GM19438 (cell line): ENCODE measurements around the gene EFHD1.
"Not testable (repeated sequence)": the region's sequence is repeated elsewhere in the genome, so short reads cannot be mapped to it uniquely, and the experiment has no call there.

Source experiments
- ATAC-seq: cut with Tn5 transposase; IDR thresholded peaks from one replicate; pipeline ENCODE4 v1.9.1; 2021; ENCODE audit warnings: low read depth; ENCODE audit not compliant: unreplicated experiment

EFHD1 gene

GRCh38 chr2:232688201-232688600 is 54.8 kb downstream of the EFHD1 start:
- ATAC-seq: no peak

DNA sequence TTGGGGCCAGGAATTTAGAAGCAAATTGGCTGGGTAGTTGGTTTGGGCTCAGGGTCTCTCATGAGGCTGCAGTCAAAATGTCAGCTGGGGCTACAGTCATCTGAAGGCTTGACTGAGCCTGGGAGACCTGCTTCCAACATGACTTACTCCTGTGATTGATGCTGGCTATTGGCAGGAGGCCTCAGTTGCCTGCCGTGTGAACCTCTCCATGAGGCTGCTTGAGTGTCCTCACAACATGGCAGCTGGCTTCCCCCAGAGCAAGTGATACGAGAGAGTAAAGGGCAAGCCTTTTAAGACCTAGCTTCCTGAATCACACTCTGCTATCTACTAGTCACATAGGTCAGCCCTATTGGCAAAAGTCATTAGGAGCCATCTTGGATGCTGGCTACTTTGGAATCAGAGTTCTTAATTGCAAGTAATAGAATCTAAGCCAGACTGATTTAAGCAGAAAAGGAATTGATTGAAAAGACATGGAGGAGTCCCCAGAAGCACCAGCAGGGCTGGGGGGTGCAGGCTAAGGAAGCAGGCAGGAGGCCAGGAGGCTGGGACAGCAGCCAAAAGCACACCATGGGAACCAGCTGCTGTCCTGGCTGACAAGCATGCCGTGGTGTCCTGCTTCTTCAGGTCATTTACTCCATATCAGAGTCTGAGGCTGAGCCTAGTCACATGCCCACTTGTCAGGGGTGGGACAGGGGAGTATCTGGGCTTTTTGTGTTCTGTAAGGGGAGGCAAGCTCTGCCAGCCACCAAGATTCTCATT is 55.9 kb downstream of the EFHD1 start:
- no peak for ATAC-seq

- not testable (repeated sequence) for ATAC-seq
Measured at GRCh38 chr2:232691117-232691516, 57.7 kb downstream of the EFHD1 start.

GRCh38 chr2:232693344-232693743 is 59.9 kb downstream of the EFHD1 start:
- no peak for ATAC-seq

- ATAC-seq: no peak
Measured at GRCh38 chr2:232696609-232697058, 63.2 kb downstream of the EFHD1 start.

DNA sequence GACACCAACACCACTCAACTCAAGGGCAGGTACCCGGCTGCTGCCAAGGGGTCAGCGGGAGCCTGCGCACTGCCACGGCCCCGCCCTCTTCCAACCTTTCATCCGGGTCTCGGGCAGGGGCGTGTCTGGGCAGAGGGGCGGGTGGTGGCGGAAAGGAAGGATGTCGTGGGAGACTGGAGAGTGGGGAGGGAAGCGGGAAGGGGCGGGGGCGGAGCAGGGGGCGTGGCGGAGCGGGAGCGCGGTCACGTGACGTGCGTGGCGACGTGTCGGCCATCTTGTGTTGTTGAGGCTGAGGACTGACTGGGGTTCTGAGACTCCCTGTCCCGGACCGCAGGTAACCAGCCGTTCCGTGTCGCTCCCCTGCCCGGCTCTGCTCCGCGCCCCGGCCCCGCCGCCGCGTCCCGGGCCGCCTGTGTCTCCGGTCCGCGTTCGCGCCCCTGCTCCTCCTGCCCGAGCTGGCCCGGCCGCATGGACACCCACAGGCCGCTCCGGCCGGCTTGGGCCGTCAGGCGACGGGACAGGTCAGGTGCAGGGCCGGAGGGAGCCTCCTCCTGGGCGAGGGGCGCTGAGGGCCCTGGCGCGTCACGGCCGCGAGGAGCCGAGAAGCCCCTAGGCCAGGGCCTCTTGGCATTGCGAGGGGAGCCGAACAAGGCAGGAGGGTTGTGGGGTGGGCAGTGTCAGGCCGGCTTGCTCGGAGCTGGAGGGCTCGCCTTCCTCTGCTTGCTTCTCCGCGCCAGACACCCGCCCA is 63.8 kb downstream of the EFHD1 start, which contains the start of gene GIGYF2:
GIGYF2 (plus strand) TSS at position 273 of the 748 bp plus-strand sequence. CDS start 37,867 bp downstream, outside the sequence.
- ATAC-seq: peak; percentile 84

DNA sequence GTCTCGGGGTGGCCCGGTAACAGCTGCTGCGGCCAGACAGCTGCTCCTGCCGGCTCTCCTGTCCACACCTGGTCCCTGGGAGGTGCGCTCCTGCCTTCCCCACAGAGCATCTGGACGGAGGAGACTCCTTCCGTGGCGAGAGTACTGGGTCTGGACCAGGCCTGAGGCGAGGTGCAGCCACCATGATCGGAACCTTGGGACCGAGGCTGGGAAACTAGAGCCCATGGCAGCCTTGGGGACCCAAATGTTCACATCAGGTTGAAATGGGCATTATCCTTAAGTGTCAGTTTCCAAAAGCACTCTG is 64.4 kb downstream of the EFHD1 start:
- ATAC-seq: peak; percentile 31

DNA sequence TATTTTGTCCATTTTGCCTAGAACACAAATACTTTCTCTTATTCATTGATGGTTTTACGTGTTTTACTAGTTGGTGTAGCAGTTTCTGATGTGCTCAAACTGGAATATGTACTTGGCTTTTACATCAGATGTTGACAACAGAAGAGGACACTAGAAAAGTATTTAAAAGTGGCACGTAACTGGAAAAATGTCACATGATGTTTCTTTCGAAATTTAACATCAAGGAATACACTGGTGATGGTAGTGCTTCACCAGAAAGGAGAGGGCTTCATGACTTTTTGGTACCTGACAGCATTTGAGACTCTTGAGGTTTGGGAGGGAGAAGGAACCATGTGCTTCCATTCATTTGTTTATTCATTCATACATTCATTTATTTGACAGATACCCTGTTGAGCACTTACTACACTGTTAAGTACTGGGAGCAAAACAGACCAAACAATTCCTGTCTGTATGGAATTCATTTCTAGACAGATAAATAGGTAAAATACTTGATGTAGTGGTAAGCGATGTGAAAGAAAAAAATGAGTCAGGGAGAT is 65.2 kb downstream of the EFHD1 start:
- no peak for ATAC-seq

DNA sequence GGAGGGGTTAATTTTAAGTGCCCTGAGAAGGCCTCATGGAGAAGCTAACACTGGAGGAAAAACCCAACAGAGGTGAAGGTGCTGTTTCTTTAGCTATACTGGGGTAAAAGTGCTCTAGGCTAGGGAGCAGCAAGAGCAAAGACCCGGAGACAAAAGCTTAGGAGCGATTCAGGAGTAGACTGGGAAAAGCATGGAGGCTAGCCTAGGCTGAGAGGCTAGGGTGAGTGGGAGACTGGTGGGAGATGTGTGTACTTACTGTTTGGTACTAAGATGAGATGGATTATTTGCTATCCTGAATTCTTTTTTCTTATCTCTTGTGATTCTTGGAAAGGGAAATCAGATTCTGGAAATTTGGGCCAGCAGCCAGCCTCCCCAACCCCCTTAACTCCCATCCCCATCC is 65.7 kb downstream of the EFHD1 start:
- ATAC-seq: no peak

- ATAC-seq: no peak
Measured at GRCh38 chr2:232700154-232700553, 66.8 kb downstream of the EFHD1 start.

DNA sequence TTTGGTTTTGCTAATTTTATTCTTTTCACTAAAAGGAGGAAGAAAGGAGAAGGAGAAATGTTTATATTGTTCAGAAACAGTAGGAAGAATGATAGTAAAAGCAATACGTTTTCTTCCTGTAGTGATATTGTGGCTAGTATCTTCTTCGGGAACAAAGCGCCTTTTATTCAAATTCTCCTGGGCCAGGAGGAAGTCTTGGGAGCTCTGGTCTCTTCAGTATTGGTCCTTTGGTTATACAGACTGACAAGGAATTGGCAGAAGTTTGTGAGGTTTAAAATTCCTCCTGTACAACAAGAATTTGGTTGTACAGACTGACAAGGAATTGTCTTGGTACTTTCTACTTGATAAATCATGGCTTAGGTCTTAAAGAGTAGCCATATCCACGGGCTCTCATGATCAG is 73.7 kb downstream of the EFHD1 start:
- ATAC-seq: no peak

- no peak for ATAC-seq
Measured at GRCh38 chr2:232713505-232713904, 80.1 kb downstream of the EFHD1 start.

- no peak for ATAC-seq
Measured at GRCh38 chr2:232714969-232715368, 81.6 kb downstream of the EFHD1 start.

DNA sequence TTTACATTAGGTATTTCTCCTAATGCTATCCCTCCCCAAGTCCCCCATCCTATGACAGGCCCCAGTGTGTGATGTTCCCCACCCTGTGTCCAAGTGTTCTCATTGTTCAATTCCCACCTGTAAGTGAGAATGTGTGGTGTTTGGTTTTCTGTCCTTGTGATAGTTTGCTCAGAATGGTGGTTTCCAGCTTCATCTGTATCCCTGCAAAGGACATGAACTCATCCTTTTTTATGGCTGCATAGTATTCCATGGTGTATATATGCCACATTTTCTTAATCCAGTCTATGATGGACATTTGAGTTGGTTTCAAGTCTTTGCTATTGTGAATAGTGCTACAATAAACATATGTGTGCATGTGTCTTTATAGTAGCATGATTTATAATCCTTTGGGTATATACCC is 86.7 kb downstream of the EFHD1 start:
- ATAC-seq: not testable (repeated sequence)

- ATAC-seq: no peak
Measured at GRCh38 chr2:232721261-232721660, 87.9 kb downstream of the EFHD1 start.

- no peak for ATAC-seq
Measured at GRCh38 chr2:232721882-232722281, 88.5 kb downstream of the EFHD1 start.

GRCh38 chr2:232723027-232723426 is 89.6 kb downstream of the EFHD1 start:
- ATAC-seq: no peak

DNA sequence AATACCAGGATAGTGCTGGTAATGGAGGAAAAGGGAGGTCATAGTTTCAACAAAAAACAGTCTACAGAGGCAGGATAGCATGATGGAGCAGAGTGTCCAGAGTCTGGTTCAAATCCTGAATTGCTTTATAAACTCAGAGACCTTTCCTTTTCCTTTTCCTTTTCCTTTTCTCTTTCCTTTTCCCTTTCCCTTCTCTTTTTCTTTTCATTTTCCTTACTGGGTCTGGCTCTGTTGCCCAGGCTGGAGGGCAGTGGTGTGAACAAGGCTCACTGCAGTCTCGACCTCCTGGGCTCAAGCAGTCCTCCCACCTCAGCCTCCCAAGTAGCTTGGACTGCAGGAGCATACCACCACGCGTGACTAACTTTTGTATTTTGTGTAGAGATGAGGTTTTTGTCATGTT is 95.4 kb downstream of the EFHD1 start:
- ATAC-seq: no peak

DNA sequence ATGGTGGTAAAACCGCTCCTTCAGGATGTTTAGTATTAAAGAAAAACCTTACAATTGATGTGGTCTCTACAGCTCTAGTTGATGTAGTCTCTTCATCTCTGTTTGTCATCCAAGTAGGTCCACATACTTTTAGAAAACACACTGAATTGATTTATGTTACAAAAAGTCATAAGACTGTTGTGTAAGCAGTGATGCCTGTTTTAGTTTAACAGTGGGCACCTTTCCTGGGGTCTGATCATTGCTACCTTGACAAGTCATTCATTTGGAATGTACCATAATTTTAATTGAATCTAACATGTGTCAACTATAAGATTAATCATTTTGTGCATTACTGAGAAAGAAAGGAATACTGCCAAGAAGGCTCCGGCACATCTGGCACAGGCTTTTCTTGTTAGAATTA is 98.1 kb downstream of the EFHD1 start:
- ATAC-seq: no peak
